NCI-H128 (cell line): ENCODE results near the gene PCNX2.

ENCODE experiments used
- DNase-seq: peaks from one replicate; lab custom pipeline; 2025; ENCODE audit not compliant: unreplicated experiment; lab: John Stamatoyannopoulos, UW

PCNX2 gene

DNA sequence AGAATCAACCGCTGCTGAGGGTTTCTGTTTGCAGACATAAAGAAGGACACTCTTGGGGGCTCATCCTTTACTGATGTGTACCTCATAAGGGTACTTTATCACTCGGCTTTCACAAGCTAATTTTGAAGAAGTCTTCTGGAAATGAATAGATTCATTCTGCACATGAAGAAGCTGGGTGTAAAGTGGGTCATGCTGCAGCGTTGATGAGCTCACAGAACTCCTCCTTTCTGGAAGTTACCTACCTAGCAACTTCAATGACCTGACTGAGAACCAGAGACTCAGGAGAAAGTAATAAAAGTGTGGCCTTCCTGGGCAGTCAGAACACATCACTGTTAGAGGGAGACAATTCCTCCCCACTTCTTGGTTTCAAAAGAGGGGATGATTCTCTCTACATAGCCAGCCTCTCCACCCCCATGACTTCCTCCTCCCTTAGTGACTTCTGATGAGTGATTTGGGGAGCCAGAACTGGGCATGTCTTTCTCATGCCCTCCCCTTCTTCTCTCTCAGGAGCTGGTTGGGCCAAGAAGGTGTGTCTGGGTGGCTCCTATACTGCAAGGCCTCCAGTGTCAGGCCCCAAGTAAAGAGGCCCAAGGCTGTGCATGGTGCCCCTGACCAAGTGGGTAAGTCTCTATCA is 27.0 kb downstream of the PCNX2 start:
- no peak for DNase-seq

- no peak for DNase-seq
These were observed 33.8 kb downstream of the PCNX2 start for GRCh38 chr1:233261695-233262094.

- no peak for DNase-seq
These were observed 34.3 kb downstream of the PCNX2 start for GRCh38 chr1:233261206-233261605.

- no peak for DNase-seq
These were observed 37.7 kb downstream of the PCNX2 start for GRCh38 chr1:233257786-233258185.

- DNase-seq, result no peak
These were observed 38.7 kb downstream of the PCNX2 start for GRCh38 chr1:233256789-233257188.

DNA sequence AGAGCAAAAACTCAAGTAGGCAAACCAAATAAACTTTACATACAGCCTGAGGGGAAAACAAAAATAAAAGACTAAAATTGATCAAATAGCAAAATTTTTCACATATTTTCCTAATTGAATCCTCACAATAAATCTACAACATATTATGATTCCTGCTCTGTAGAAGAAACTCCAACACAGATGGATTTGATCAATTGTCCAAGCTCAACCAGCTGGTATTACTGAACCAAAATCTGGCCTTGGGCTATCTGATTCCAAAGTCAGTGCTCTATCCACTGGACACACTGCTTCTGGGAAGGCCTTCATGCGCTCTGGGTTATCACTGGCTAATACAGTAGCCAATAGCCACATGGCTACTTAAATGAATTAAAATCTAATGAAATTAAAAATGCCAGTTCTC is 39.3 kb downstream of the PCNX2 start:
- DNase-seq, result no peak

DNA sequence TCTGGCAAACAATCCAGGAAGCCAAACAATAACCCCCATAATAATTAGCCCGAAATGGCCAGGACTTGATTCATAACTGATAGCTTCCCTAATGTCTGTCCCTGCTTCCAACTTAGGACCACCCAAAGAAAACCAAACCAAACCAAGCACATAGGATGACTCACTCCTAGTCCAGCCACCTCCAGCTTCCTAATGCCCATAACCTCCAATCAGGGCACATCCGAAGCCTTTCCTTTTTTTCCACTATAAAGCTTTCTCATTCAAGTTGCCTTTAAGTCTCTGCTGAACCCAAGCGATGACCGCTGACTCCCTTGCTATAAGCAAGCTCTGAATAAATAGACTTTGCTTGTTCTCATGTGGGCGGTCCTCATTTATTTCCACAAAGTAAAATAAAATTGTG is 40.4 kb downstream of the PCNX2 start:
- no peak for DNase-seq

- no peak for DNase-seq
These were observed 41.6 kb downstream of the PCNX2 start for GRCh38 chr1:233253832-233254331.

DNA sequence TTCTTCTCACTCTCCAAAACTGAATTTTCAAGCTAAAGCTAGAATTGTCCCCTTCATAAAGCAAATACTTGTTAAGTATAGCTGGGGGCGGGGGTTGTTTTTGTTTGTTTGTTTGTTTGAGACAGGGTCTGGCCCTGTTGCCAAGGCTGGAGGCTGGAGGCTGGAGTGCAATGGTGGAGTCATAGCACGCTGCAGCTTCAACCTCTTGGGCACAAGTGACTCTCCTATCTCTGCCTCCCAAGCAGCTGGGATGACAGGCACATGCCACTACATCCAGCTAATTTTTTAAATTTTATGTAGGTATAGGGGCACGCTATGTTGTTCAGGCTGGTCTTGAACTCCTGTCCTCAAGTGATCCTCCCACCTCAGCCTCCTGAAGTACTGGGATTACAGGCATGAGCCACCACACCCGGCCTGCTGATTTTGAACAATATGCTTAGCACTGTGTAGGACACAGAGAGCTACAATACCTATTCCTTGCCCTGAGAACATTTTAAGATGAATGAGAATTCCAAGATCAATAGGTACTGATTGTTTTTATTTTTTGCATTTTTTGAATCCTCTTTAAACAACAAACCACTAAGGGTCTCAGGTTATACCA is 42.2 kb downstream of the PCNX2 start:
- DNase-seq, result no peak

- no peak for DNase-seq
These were observed 43.1 kb downstream of the PCNX2 start for GRCh38 chr1:233252441-233252840.

GRCh38 chr1:233251201-233251720 is 44.3 kb downstream of the PCNX2 start:
- DNase-seq, result no peak

- DNase-seq, result no peak
These were observed 47.5 kb downstream of the PCNX2 start for GRCh38 chr1:233248014-233248413.

- no peak for DNase-seq
These were observed 48.6 kb downstream of the PCNX2 start for GRCh38 chr1:233246965-233247364.

DNA sequence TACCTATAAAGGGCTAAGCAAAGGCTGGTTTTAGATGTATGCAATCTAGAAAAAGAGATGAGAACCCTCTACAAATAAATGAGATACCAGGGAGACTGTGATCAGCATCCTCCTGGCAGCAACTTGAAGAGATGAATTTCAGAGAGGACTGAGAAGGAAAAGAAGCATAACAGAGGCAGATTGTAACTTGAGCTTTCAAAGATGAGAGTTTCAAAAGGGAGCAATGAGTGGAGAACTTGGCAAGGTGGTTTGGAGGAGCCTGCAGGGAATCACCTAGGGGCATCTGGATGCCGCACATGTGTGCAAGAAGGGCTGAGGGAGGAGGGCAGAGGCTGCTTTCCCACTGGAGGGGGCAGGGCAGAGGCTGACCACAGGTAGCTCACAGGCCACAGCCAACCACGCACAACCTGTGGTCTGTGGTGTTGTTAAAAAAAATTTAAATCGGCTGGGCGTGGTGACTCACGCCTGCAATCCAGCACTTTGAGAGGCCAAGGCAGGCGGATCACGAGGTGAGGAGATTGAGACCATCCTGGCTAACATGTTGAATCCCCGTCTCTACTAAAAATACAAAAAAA is 50.2 kb downstream of the PCNX2 start:
- no peak for DNase-seq

GRCh38 chr1:233244183-233244582 is 51.3 kb downstream of the PCNX2 start:
- no peak for DNase-seq

GRCh38 chr1:233242827-233243483 is 52.6 kb downstream of the PCNX2 start:
- DNase-seq, result no peak

- no peak for DNase-seq
These were observed 53.8 kb downstream of the PCNX2 start for GRCh38 chr1:233241759-233242158.

- DNase-seq, result no peak
These were observed 54.5 kb downstream of the PCNX2 start for GRCh38 chr1:233240829-233241682.

DNA sequence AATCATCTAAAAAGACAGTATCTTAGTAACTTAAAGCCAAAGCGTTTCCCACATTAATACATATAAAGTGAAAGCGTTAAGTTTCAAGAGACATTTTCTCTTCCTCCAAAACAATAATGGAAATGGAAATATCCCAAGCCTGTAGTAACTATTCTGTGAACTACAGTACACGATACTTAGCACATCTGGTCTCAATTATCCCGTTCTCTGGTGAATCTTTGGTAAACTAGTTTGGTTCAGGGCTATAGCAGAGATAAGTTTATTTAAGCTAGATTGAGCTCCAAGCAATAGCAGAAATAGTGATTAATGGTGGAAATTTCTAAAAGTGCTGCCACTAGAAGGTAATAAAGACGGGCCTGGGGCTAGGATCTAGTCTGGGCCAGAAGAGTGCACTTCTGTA is 55.2 kb downstream of the PCNX2 start:
- no peak for DNase-seq

GRCh38 chr1:233238884-233239431 is 56.6 kb downstream of the PCNX2 start:
- no peak for DNase-seq

GRCh38 chr1:233237647-233238046 is 57.9 kb downstream of the PCNX2 start:
- no peak for DNase-seq
